ENCODE results near the gene GPC6.

The GPC6 gene

DNA sequence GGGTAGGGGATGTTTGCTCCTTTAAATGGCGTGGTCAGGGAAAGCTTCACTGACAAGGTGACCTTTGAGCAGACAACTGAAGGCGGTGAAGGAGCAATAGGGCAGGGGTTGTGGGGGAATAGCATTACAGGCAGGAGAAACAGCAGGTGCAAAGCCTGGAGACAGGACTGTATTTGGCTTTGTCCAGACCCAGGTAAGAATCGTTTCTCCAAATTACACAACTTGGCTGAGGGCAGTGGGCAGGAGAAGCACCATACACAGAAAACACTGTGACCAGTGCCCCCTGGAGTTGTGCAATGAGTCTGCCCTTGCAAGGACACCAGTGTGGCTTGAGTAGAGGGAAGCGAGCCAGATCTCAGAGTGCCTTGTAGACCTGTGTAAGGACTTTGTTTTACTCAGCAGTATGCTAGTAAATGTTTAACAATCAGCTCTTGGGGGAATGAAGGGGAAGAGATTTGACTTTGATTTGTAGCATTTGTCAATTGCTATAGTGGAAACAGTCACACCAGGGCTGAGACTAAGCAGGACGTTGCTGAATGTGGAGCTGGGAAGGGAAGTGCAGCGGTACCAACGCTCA lies 892.8 kb downstream of the GPC6 start:
- no peak for DNase-seq (ENCODE audit: low spot score)

- DNase-seq (ENCODE audit: low spot score): no peak
Measured at GRCh38 chr13:94120878-94121277, 894.3 kb downstream of the GPC6 start.

- DNase-seq (ENCODE audit: low spot score): peak; percentile 42
Measured at GRCh38 chr13:94121686-94122085, 895.1 kb downstream of the GPC6 start.

DNA sequence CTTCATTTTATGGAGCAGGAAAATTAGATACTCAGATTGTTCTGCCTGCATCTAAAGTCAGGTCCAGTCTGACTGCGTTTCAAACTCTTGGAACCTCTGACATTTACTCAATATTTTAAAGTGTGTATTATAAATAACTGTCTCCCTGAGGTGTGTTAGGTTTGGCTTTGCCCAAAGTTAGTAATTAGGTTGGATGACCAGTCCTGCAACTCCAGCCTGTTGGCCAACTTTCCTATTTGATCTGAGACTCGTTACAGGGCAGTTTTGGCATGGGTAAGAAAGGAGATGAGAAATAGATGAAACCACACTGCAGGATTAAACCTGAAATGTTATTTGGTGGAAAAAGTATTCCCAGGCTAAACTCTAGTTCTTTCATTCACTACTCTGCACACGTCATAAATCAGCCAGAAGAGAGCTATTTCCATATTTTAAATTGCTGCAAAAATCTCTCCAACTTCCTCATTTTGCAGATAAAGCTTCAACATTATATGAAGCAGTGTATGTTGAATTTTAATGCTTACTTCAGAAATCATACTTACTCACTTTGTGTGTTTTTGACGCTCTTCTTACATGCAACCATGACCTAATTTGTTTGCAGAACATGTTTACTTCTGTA lies 895.8 kb downstream of the GPC6 start:
- no peak for DNase-seq (ENCODE audit: low spot score)

DNA sequence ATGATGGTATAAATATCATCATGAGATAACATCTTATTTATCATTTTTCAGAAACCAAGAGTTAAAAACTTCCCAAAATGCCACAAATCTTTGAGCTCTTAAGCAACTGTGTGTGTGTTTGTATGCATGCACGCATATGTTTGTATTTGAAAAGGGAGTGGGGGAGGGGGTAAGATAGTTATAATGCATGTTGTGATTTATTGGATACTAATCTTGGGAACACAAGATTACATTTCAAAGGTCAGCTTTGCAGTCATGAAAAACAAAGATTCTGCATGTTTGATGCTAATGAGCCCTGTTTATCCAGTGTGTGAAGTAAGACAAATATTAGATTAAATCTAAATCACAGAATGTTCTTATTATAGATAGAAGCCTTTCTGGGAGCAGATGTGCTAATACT lies 897.0 kb downstream of the GPC6 start:
- DNase-seq (ENCODE audit: low spot score): no peak

DNA sequence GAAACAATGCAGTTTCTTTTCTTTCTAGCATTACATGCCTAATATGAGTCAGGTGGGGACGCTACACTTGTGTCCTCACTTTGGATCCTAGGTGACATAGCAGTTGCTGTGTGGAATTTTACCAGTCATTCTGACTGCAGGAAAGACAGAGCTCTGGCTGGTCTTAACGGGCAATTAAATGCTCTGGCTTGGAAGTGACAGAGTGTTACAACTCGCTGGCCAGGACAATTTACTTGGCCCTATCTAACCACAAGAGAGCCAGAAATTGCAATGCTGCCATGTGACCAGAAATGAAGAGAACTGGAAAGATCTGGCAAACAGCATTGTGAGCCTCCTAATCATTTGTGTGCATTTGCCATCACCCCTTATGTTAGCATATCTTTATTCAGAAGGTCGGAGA lies 901.8 kb downstream of the GPC6 start:
- no peak for DNase-seq (ENCODE audit: low spot score)

- no peak for DNase-seq (ENCODE audit: low spot score)
Measured at GRCh38 chr13:94129490-94129894, 902.9 kb downstream of the GPC6 start.

DNA sequence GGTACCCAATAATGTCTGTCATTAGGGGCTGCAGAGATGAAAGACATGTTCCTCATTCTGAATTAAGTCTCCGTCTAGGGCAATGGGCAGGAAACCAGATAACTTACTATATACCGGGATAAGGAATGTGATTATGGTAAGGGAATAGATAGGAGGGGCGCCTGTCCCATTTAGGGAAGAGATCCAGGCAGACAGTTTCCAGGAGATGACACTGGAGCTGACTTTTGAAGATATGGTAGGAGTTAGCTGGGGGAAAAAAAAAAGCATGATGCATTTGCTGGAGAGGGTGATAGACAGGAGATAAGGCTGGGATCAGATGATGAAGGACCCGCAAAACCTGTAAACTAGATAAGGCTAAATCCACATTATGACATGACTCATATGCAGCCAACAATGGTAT lies 912.2 kb downstream of the GPC6 start:
- no peak for DNase-seq (ENCODE audit: low spot score)

- no peak for DNase-seq (ENCODE audit: low spot score)
Measured at GRCh38 chr13:94139393-94139995, 912.9 kb downstream of the GPC6 start.

DNA sequence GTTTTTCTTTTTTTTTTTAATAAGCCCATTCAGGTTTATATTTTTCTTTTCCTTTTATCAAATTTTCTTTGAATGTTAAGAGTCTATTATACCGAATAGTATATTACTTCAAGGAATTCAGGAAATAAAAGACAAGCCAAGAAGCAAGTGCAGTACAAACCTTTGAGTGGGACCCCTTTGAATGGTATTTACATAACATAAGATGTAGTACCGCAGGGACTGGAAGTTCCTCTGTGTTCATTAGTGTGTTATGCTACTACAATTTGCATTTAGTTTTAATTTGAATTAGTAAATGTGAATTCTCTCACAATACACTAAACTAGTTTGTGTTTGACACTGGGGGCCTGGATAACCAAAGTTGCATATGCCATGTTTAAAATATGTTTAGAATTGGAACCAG lies 913.4 kb downstream of the GPC6 start:
- no peak for DNase-seq (ENCODE audit: low spot score)

DNA sequence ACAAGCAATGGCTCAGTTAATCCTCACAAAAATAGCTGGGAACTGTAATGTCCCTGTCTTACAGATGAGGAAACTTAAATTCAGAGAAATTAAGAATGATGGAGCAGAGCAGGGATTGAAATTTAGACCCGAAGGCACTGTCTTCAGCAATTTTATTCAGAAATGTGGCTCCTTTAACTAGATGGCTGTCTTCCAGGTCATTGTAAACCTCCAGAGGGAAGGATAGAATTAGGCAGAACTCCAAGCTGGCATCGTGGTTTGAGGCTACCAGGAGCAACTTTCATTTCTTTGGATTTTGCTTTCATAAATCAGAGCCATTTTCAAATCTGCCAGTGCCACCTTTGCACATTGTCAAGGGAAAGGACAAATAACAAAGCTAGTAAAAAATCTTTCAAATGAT lies 913.9 kb downstream of the GPC6 start:
- no peak for DNase-seq (ENCODE audit: low spot score)

DNA sequence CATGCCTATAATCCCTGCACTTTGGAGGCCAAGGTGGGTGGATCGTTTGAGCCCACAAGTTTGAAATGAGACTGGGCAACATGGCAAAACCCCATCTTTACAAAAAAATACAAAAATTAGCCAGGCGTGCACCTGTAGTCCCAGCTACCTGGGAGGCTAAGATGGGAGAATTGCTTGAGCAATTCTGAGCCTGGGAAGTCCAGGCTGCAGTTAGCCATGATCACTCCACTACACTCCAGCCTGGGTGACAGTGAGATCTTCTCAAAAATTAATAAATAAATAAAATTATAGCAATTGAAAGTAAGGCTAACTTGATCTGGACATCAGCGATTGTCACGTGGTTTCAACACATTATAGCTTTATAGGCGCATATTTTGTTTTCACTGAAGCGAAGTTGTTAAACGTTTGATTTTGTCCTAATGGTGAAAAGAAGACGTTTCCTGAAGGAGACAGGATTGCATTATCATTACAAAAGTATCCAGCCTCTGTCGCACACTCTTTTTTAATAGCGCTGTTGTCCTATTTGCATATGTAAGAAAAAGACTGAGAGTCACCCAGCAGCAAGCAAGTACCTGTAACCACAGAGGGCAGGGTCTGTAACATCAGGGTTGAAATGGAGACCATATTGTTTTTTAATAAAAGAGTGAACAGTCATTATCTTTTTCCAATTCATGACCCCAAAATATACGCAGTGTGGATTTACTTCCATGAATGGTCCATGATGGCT lies 917.2 kb downstream of the GPC6 start:
- no peak for DNase-seq (ENCODE audit: low spot score)

DNA sequence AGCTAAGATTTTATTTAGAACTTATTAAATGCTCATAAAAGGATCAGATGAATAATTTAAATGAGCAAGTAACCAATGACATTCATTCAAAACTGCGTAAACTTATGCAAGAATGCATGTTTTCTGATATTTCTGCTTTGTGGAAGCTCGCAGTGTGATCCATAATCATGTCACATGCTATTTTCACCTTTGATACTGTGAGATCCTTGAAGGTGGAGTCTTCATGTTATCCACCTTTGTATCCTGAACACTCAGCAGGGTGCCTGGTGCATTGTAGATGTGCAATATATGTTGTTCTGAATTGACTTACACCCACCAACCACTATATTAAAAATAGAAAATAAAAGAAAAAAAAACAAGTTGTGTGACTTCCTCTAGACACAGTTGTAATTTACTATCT lies 919.4 kb downstream of the GPC6 start:
- DNase-seq (ENCODE audit: low spot score): no peak

DNA sequence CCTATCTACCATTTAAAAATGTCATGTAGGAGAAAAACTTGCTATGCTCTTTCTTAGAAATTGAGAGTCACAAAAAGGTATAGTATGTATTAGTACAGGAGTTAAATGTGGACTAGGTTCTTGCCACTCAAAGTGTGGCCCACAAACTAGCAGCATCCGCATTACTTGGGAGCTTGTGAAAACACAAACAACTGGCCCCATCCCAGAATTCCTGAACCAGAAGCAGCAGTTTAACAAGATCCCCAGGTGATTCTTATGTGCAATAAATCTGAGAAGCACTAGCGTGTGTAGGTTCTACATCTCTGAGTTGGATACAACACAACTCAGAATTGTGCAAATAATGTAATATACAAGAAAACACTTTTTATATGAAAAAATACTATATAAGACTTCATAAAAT lies 927.0 kb downstream of the GPC6 start:
- DNase-seq (ENCODE audit: low spot score): no peak

GRCh38 chr13:94154367-94154766 lies 927.8 kb downstream of the GPC6 start:
- no peak for DNase-seq (ENCODE audit: low spot score)

GRCh38 chr13:94157705-94158218 lies 931.2 kb downstream of the GPC6 start:
- DNase-seq (ENCODE audit: low spot score): no peak

DNA sequence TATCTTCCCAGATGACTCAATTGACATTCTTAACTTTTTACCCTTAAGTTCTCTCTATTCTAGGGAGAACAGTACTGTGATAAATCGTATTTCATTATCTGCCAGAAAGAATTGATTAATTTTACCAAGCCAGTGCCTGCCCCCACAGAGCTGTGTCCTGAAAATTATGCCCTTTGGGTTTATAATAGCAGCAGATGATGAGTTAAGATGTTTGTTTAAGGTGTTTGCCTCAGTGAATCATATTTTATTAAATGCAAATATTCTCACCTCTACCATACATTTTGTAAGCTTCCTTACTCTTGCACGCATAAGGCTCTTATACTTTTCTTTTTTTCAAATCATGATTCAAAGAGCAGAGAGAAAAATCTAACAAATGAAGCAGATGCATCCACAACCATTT lies 934.3 kb downstream of the GPC6 start:
- no peak for DNase-seq (ENCODE audit: low spot score)

DNA sequence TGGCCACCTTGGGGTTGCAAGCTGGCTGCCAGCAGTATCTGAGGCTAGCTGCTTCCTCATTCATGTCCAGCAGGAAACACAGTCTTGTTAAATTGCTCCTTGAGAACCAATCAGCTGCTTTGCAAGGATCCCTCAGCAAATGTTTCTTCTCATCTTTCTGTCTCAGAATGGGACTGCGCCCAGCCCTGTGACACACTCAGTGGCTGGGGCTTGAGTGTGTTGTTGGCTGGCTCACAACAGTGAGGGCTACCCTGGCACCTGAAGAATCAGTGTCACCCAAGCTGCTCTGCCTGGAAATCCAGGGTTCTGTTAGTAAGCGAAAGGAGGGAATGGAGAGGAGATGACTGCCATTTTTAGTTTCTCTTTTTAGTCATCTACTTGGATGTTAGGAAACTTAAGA lies 935.7 kb downstream of the GPC6 start:
- DNase-seq (ENCODE audit: low spot score): no peak

- DNase-seq (ENCODE audit: low spot score): no peak
Measured at GRCh38 chr13:94163535-94163934, 936.9 kb downstream of the GPC6 start.

DNA sequence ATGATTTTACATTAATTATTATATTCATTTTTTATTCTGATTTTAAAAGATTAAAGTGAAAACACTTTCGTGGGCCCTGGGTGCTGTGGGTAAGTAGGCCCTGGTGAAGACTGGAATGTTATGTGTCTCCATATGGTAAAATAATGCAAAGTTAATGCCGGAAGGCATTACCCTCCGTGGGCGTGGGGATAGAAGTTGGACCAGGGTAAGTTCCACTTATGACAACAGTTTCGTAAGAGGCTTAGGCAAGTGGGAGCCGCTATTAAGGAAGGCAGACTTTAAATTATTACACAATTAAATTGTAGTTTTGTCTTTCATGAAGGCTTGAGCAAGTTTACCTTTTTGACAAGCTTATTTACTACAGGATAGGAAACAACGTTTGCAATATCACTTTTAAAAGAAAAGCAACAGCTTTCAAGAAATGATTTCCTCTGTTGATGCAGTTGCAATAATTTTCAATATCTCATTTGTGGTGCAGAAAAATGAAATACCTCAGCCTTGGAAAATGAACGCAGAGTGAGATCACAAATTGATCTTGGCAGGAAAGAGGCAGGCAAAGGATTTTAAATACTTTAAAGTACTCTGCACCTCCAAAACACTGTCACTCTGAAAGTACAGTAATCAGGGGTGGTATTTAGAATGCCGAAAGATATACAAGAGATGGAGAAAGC lies 942.3 kb downstream of the GPC6 start:
- no peak for DNase-seq (ENCODE audit: low spot score)

GRCh38 chr13:94169454-94170144 lies 943.0 kb downstream of the GPC6 start:
- DNase-seq (ENCODE audit: low spot score): no peak

DNA sequence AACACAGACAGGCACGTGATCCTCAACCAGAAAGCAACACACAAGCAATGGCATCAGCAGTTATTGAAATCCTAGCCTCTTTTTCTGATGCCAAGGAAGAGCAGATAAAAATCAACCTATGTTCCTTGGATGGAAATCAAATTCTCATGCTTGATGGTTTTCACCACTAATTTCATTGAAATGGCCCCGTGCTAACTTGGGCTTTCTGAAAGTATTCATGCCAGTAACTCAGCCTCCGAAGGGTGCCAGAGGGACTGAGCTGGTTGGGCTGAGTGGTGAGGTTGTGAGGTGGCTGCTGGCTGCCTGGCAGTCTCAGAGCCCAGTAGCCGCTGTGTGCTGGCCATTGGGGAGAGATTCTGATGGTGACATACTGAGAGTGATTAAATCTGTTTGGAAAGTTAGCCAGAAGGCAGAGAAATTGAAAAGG lies 943.6 kb downstream of the GPC6 start:
- DNase-seq (ENCODE audit: low spot score): no peak

All from RKO (cell line).